HG03354 (cell line): Measurements from ENCODE around the gene MRPL43.
A peak's percentile ranks its signal among the peaks of the same experiment; 100 is the strongest.

Experiments
- ATAC-seq: cut with Tn5 transposase; IDR thresholded peaks from one replicate; pipeline ENCODE4 v1.9.1; 2021; ENCODE audit warnings: mild to moderate bottlenecking; ENCODE audit not compliant: unreplicated experiment, poor library complexity, severe bottlenecking

The MRPL43 gene

DNA sequence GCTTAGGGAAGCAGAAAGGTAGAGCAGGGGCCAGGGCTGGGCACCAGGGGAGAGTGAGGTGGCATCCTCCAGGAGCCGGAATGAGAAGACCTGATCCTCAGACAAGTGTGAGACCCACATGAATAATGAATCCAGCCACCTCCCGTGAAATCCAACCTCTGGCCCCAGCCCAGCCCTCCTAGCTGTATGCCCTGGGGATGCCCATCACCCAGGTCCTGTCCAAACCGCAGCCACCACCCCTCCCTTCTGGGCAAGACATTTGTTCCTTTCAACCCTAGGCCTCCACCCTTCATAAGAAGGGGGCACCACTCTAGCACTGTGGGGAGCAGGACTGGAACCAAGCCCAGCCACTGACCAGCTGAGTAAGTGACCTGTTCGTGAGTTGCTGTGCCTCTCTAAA is 33.9 kb upstream of the MRPL43 start:
- no peak for ATAC-seq

DNA sequence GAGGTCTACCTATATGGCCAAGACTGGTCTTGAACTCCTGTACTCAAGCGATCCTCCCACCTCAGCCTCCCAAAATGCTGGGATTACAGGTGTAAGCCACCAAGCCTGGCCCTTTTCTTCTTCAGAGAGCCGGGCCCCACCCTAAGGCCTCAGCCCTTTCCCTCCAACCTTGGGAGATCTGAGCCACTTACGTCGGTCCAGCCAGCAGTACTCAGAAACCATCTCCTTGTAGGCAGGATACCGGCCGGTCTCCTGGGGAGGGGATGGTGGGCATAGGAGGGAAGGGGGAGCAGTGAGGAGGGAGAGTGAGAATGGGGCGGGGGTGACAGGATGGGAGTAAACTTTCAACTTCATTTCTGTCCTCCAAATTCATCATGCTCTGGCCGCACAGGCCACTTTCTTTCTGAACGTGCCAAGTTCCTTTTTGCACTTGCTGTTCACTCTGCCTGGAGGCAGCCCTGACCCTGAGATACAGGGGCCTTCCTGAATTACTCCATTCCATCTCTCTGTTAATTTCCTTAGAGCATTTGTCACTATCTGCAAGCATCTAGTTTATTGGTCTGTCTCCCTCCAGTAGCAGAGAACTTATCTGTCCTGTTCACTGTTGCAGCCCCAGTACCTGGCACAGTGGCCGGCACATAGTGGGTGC is 33.3 kb upstream of the MRPL43 start:
- no peak for ATAC-seq

DNA sequence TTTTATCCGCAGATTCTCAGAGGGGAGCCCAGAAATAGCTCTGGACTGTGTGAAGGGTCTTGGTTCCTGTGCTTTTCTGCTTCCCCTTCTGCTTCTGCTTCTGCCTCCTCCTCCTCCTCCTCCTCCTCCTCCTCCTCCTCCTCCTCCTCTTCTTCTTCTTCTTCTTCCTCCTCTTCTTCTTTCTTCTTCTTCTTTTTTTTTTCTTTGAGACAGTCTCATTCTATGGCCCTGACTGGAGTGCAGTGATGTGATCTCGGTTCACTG is 32.1 kb upstream of the MRPL43 start:
- no peak for ATAC-seq

DNA sequence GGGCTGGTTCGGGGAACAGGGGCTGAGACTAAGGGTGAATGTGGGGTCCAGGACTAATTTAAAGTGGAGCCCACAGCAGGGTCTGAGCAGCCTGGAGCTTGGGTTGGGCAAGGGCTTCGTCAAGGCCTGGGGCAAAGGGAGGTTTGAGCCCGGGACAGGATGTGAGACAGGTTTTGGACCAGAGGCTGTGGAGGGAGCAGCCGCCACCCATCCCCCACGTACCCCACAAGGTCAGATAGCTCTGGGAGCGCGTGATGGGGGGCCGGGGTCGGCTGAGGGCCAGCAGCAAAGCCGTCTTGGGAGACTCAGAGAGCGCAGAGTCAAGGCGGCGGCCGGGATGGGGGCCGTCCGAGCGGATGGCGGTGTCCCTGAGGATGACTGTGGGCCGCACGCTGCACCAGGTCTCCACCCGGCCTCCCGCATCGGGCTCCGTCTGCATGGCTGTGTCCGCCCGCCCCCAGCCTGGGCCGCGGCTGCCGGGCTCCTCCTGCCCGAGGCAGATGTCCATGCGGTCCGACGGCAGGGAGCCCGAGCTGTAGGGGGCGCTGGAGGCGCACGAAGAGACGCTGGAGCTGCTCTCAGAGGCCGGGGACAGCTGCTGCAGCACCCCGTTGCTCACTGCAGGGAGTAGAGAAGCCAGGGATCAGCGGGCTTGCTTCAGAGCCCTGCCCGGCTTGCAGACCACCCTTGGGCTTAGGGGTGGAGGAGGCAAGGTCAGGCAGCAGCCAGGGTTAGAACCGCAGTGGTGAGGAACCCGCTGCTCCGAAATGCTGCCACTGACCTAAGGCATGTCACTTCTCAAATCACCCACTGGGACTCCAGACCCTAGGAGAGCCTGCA is 31.5 kb upstream of the MRPL43 start:
- ATAC-seq, result no peak

DNA sequence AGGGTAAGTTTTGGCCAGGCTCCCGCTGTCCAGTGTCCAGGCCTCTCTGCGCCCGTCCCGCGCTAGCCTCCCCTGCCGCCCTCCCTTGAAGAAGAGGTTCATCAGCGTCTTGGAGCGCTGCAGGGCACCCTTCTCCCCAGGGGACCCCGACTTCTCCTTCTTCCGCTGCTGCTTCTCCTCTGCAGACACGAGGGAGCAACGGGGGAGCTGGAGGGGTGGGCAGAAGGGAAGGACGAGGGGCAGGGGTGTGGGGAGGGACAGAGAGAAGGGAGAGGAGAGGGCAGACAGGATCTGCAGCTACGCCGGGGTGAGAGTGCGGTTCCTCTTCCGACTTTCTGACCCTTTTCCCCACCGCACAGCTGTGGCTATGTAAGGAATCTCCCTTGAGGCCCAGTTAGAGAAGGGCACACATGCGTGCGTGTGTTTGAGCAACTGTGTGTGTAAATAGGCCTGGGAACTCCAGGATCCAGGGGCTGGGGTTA is 30.9 kb upstream of the MRPL43 start:
- no peak for ATAC-seq

DNA sequence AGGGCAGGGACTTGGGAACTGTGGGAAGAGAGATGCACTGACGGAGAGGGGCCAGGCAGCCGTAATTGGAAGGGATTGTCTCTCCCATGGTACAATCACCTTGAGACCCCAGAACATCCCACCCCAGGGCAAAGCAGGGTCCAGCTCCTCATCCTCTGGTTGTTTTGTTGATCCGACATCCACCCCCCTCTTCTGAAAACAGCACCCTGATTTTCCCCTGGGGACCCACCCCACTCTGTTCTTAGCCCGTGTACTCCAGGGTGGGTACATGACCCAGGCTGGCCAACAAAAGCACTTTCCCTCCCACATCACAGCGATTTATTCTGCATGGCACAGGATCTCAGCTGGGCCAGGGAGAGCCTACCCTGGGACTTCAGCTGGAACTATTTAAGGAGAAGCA is 29.5 kb upstream of the MRPL43 start:
- ATAC-seq, result no peak

DNA sequence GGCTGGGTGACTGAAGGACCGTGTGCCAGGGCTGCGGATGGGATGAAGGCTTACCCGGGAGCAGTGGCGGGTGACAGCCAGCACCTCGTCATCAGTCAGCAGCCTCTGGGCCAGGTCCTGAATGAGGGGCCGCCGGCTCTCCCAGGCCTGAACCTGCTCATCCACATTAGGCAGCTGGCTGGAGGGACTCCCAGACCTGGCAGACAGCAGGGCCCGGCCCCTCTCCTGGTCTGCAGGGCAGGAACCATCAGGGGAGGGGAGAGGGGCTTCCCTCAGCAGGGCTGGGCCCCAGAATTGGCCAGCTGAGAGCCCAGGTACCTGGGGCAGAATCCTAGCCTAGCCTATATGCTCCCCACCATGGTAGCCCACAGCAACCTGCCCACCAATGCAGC is 28.3 kb upstream of the MRPL43 start:
- no peak for ATAC-seq

DNA sequence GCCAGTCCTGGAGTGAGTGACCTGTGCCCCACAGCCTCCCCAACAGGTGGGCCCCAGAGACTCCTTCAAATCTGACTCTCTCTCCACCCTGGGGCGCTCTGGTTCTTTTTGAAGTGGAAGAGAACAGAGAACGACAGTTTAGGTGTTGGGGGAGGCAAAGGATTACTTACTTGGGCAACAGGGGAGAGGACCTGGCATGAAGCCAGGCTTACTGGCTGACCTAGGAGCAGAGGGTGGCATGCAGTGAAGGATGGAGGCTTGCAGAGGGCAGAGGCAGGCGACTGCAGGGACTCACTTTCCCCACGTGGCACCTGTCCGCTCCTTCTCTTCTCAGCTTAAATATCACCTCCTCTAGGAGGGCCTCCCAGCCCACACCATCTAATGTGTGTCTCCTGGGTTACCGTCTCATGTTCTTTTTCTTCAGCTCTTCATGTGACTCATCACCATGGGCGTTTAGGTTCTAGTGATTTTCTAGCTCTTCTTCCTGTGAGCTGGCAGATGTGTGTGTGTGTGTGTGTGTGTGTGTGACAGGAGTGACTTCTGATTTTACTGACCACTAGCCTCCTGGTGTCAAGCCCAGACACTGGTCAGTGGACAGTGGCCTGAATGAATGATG is 27.8 kb upstream of the MRPL43 start:
- ATAC-seq, result no peak

DNA sequence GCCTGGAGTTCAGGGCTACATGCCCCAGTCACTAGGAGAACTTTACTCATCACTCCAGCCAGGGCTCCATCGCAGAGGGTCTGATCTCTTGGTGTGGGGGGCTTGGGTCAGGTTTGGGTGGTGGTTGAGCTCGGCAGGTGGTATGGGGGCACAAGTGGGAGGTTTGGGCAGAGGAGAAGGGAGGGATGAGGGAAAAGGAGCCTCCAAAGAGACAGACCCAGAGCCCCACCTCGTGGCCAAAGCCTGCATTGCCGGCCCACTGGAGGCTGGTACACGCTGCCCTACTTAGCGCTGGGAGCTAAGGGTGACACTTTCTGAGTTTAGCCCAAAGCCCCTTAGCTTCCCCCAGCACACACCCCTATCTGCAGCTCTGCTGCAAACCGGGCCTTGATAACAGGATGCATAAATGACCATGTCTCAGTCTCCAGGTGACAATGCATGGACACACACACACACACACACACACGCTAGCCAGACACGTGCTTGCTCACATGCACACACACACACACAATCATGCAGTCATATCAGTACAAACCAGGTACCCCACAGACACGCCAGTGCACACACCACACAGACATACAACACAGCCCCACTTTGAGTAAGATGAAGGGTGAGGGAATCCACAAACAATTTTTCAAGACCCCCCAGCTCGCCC is 27.1 kb upstream of the MRPL43 start:
- ATAC-seq, result no peak

DNA sequence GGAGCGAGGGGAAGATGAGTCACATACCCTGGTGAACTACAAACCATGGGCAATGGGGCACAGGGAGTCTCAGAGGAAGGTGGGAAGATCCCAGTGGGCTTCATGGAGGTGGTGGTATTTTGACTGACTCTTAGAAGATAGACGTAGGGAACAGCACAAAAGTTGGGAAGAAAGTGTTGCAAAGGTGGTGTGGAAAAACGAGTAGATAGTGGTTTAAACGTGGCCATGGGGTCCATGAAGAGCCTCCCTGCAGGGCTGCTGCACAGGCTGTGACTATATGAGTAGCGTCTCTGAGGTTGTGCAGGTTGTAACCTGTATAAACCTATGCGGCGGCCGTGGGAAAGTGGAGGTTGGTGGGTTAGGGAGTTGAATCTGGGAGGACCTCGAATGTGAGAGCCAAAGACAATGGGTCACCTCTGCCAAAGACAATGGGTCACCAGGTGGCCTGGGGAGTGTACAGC is 26.1 kb upstream of the MRPL43 start:
- no peak for ATAC-seq

DNA sequence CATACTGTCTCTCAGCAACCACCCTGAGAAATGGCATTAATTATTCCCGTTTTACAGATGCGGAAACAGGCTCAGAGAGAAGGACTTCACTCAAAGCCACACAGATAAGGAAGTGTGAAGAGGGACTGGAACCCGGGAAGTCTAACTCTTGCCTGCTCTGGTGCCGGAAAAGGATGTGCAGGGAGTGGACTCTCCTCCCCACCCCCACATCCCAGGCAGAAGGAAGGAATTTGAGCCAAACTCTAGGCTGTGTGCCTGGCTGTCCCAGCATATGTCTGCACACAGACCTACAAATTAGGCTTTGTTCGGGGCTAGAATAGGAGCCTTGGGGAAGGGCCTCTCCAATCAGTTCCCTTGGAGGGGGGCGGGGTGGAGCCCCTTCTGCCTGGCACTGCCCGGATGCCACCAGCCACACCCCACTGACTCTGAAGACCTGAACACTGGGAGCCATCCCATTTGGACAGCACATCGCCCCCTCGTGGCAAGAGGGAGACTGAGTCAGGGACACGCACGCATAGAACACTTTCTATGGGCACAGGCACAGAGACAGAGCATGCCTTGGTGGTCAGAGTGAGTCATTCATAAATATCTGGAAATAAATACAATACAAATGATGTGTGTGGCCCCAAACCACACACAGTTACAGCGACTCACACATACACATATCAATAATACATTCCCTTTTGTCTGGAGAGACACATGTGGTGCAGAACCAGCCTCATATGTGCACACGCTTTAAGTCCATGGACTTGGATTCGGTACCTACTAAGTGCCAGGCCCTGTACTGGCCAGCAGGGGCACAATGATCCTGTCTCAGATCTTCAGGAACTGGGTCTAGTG is 25.4 kb upstream of the MRPL43 start:
- ATAC-seq, result peak; percentile 83

DNA sequence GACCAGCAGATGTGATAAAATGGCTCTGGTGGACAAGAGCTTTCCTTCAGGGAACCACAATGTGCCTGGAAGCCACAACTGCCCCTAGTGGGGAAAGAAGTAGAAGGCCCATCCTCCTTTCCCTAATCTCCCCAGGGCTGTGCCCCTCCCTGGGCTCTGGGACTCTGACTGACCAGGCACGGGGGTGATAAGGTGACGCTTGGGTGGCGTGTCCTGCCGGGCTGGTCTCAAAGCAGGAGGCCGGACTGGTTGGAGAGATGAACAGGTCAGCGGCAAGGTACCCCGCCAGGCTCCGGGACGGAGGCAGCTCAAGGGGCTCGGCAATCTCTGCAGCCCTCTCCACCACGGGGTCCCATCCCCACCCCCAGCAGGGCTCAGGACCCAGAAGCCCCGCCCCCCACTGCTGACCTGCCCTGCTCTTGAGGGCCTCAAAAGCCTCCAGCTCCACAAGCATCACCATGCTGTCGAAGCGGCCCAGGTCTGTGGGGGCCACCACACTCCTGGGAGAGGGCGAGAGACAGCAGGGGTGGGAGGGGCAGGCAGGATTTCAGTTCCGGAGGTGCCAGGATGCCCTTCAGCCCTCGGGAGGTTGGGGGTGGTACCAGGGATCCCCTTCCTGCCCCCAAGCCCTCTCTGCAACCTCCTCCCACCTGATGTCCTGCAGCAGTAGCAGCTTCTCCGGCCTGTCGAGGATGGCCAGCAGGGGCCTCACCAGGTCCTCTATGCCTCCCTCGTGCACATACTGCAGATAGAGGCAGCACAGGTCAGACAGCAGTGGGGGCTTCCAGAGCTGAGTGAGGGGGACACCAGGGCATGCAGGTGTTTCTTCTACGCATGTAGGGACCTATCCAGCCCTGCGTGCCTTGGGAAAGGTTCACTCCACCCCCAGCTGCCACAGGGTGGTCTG is 24.5 kb upstream of the MRPL43 start:
- ATAC-seq, result no peak

DNA sequence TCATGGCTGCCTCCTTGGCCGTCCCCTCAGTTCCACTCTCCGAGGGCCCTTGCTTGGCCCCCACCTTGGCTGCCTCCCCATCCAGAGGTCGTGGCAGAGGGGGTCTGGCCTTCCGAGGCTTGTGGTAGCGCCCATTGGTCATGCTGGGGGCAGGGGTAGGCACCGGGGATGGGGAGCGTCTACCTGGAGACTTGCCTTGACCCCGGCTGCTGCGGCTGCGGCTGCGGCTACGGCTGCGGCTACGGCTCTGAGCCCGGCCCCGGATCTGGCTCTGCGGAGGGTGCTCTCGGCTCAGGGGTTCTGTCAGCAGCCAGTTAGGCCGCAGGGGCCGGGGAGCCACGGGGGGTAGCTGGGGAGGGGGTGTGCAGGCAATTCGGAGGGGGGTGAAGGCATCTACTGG is 23.0 kb upstream of the MRPL43 start:
- no peak for ATAC-seq

DNA sequence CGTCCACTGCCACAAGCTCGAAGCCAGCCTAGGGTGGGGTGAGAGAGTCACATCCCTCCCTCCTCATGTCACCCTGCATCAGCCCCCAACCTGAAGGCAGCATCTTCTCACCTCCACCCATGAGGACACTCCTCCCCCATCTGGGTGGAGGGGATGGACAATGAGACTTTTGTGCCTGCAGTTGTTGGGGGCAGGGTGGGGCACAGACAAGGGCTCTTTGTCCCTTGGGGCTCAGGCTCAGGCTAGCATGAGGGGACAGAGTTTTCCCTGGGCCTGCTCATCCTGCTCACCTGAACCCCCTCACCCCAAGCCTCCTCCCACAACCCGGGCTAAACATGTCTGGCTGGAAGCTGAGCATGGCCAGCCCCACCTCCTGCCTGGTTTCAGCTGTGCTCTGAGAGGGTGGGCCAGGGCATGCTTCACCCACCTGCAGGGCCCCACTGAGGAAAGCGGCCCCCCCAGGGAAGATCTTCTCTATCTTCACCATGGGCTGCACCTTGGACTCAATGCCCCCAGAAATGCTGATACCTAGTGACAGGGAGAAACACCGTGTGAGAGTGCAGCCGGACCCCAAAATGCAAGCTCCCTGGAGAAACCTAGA is 21.6 kb upstream of the MRPL43 start:
- ATAC-seq, result no peak

DNA sequence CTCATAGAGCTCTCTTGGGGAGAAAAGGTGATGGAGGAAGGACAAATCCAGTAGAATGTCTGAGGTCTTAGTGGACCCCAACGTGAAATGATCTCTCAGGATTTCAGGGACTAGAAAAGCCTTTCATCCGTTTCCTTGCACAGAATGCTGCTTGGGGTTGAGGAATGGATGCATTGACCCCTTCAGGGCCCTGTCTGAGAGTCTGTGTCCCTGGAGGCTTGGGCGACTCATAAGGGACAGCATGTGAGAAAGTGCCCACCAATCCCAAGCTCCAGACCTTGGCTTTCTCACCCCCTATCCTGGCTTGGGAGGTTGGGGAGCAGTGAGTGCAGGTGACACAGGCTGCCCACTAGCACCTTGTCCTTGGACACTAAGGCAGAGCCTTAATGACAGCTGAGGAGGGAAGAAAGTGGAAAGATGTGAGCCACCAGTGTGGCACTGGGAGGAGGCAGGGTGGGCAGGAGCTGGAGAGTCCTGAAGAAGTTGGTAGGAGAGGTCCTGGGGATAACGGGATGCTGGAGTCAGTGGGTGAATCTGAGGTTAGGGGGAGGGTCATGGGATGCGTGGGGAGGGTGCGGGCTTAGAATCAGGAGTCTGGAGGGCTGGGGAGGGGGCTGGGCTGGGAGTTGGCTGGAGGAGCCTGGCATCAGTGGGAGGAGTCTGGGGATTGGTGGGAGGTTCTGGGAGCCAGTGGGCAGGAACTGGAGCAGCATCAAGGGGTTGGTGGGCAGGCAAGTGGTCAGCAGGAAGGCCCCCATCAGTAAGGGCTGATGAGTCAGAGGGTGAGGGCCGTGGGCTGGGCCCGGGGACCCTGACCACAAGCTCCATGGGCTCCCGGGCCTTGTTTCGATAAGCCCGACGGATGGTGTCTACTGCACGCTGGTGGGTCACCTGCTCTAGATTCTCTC is 20.9 kb upstream of the MRPL43 start:
- no peak for ATAC-seq

DNA sequence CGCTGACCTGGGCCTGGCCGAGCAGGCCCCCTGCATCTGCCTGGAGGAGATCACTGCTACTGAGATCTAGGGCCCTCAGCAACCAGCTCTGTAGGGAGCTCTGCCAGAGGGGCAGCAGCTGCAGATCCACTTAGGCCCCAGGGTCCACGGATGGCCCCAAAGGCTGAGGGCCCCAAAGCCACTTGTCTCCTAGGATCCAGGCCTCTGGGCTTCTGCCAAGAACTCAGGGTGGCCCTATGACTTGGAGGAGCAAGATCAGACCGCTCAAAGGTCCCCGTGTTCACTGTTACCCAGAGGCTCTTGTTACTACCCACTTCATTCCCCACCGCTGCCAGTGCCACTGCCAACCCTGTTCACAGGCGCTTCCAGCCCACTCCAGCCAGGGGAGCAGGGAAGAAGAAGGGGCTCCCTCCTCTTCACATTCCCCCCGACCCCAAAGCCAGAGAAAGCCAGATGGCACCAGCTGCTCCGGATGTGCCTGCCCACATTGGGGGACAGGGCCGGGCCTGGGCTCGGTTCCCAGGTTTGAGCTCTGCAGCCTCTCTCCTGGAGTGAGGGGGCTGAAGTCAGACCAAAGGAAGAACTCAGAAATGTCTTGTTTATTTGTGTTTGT is 19.9 kb upstream of the MRPL43 start:
- ATAC-seq, result no peak

DNA sequence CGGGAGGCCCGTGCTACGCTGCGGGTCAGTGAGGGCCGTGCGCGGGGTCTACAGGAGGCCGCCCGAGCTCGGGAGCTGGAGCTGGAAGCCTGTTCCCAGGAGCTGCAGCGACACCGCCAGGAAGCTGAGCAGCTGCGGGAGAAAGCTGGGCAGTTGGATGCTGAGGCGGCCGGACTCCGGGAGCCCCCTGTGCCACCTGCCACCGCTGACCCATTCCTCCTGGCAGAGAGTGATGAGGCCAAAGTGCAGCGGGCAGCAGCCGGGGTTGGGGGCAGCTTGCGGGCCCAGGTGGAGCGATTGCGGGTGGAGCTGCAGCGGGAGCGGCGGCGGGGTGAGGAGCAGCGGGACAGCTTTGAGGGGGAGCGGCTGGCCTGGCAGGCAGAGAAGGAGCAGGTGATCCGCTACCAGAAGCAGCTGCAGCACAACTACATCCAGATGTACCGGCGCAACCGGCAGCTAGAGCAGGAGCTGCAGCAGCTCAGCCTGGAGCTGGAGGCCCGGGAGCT is 19.3 kb upstream of the MRPL43 start:
- ATAC-seq, result no peak
